Heart right ventricle (tissue), 16 donors: Measurements from ENCODE around the gene ZNF587. TPM values are rescaled to one million over a fixed set of nuclear protein-coding genes. Genes with fewer than 3 reads are reported as not detected.
"Not testable (repeated sequence)": the region's sequence is repeated elsewhere in the genome, so short reads cannot be mapped to it uniquely, and the experiment has no call there.

Experiments used
- ATAC-seq, 8 donors: fragments of 200-7000 bp; cut with Tn5 transposase; one replicate each; pipeline ENCODE4 v1.9.1; 2020; ENCODE audit warnings: mild to moderate bottlenecking in 8 of 8, moderate library complexity in 8 of 8, moderate number of reproducible peaks in 1 of 8
- DNase-seq, 2 donors: peaks; one replicate each; pipeline ENCODE4 v3.0.0-alpha.2; 2020
- H3K27ac ChIP-seq, 10 donors: fragments of 200-600 bp; sonication (generic) in 2 of 10; one replicate each; pipeline versions ENCODE4 v1.5.0 to v1.8.0; 2020 to 2022; ENCODE audit warnings: mild to moderate bottlenecking in 3 of 10
- H3K27me3 ChIP-seq, 7 donors: fragments of 200-600 bp; one replicate each; pipeline ENCODE4 v1.8.0; 2021 to 2022; ENCODE audit warnings: mild to moderate bottlenecking in 2 of 7
- H3K36me3 ChIP-seq, 9 donors: fragments of 200-600 bp; sonication (generic) in 1 of 9; one replicate each; pipeline versions ENCODE4 v1.5.0 to v1.8.0; 2020 to 2022; ENCODE audit warnings: mild to moderate bottlenecking in 2 of 9
- H3K4me1 ChIP-seq, 9 donors: fragments of 200-600 bp; sonication (generic) in 1 of 9; one replicate each; pipeline versions ENCODE4 v1.5.0 to v1.8.0; 2020 to 2022; ENCODE audit warnings: mild to moderate bottlenecking in 4 of 9
- H3K4me3 ChIP-seq, 10 donors: fragments of 200-600 bp; sonication (generic) in 2 of 10; one replicate each; pipeline versions ENCODE4 v1.5.0 to v1.8.0; 2020 to 2022; ENCODE audit warnings: mild to moderate bottlenecking in 7 of 10, moderate library complexity in 2 of 10
- H3K9me3 ChIP-seq, 11 donors: fragments of 200-600 bp in 10 of 11; sonication (generic) in 2 of 11; one replicate each; pipeline versions ENCODE4 v1.5.0 to v1.8.0; 2013 to 2022; ENCODE audit warnings: mild to moderate bottlenecking in 2 of 11, control low read depth in 1 of 11, moderate library complexity in 1 of 11
- WGBS, 2 donors: extraction: QIAGEN DNeasy Blood & Tissue Kit; methylation state at CpG; one replicate each; pipeline ENCODE4 v1.1.7; 2013; ENCODE audit warnings: inconsistent platforms in 1 of 2; 5-methylcytosine and 5-hydroxymethylcytosine counted together
- intact Hi-C, 10 donors: fragments of 100-400 bp; cut with DNase I; formaldehyde crosslinking; loops; one replicate each; pipeline versions ENCODE4 v1.11.1 to v1.14.2; 2022
- polyA plus RNA-seq, 2 donors: library from polyadenylated mRNA; stranded (reverse); fragments of 200-250 nt; gene quantifications; one replicate each; pipeline ENCODE4 v1.2.3, GENCODE V29; 2013
- total RNA-seq, 10 donors: library from RNA; stranded (reverse); fragmentation: NEBNext Ultra II Directional in 3 of 10; extraction: Animal tissue kit (Norgen Biotek cat#: 25700) in 3 of 10; gene quantifications; one replicate each; pipeline versions ENCODE4 v1.2.1 to v1.2.4, GENCODE V29; 2021 to 2023
- TF ChIP-seq, protein P1 (sequence below), 9 donors: fragments of 200-600 bp; sonication (generic) in 2 of 9; IDR thresholded peaks; one replicate each; pipeline versions ENCODE4 v1.5.0 to v1.8.0; 2021 to 2022; ENCODE audit warnings: antibody characterized with exemption in 9 of 9, mild to moderate bottlenecking in 5 of 9, moderate library complexity in 1 of 9
- donor health status: Arrhythmogenic right ventricular cardiomyopathy.
- donor health status: ischemic (EF 13 %, LVEDD 7.1; RV severe dilation, severe dysfunction).
- donor health status: healthy with polysubstance abuse.
- donor health status: DM: no; HTN: yes; CAD: no.
- donor health status: DM: no; HTN: no; CAD: no.
- donor health status: ischemic (EF 25% LVEDD 6.9; RV normal size, moderate dysfunction).
- donor health status: ischemic (EF 25% LVEDD 5.7; RV mildly dilated, moderate dysfunction).
- donor health status: healthy.
- donor health status: DM: yes; HTN: yes; CAD: no.
- donor health status: Ischemic cardiomyopathy.
- donor health status: ischemic (EF 35%, LVEDD 5.7; RV mildly dilated, moderate dysfunction).
- donor health status: nonischemic (EF 11% LVEDD 7.7; RV severe dilation, severe dysfunction).
- donor health status: DM: yes; HTN: yes; CAD: no.
- donor health status: PGD.
- donor health status: ischemic (EF 29% LVEDD 5.4; RV normal size, mild dysfunction).
- donor health status: nonischemic (EF 23%, LVEDD 6.1; RV moderate dilation, normal function).

ZNF587 gene
- total and polyA plus RNA-seq, 12 donors: 4.2 to 39.1 (median 20.0) TPM

DNA sequence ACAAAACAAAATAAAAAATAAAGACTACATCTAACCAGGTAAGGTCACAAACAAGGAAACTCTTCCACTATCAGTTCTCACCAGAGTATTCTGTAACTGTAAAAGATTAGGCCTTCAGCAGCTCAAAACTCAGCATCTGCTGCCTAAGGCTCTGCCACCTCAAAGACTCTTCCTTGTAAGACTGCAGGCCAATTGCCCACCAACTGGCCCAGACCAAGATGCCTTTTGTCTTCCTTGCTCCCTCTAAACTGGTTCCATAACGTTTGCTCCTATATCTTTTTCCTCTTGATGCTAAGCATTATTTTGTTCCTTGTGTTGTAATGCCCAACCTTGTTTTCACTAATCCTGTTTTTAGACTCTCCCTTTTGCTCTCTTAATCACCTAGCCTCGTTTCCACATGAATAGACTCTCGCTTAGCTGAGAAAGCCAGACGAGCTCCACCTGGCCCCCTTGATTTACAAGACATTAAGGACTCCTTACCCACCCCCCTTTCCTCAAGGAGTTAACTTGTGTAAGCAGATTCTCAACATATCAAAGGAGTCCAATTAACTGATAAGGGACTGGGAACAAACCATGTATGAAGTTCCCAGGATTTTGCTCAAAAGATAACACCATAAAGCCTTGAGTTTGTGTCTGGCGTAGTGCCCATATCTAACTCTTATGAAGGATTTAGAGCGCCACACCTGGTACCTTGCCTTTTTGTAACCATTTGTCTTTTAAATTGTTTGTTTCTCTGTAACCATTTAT lies 37.7 kb downstream of the ZNF587 start:
- H3K4me3 ChIP-seq: peak overlapping the region in 9 of 10 donors; percentile 49 to 96 (median 79)
- 12 to 24% methylated on average over 6 of the region's 6 CpGs for WGBS, 2 donors

DNA sequence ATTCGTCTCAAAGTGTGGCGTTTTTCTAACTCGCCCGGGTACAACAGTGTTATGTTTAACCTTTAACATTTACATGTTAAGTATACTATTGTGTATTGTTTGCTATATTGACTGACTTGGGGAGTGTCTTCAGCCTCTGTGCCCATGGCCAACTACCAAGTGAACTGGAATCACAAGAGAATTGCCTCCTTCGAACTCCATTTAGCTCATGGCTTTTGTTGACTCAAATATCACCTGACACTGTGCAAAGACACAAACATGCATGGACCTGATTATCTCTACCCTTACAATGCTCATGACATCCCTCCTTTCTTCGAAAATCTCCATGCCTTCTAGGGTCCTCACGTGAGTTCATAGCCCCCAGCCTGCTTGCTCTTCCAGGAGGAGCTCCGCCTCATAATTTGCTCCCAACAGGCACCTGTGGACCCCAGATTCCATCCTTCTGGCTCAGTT lies 38.5 kb downstream of the ZNF587 start:
- 4 to 11% methylated on average over 8 of the region's 8 CpGs for WGBS, 2 donors

More for the DNA sequence above, 37.7 kb downstream of the ZNF587 start:
- intact Hi-C loops: loop anchor here in 1 of 10 donors (10.0 kb wide), 1 partner anchor 143 kb away; the partner anchor contains the start of gene ZNF776
- H3K27ac ChIP-seq: peak overlapping the region in 4 of 10 donors; percentile 15 to 76 (median 74)
- TF ChIP-seq, protein P1, sequence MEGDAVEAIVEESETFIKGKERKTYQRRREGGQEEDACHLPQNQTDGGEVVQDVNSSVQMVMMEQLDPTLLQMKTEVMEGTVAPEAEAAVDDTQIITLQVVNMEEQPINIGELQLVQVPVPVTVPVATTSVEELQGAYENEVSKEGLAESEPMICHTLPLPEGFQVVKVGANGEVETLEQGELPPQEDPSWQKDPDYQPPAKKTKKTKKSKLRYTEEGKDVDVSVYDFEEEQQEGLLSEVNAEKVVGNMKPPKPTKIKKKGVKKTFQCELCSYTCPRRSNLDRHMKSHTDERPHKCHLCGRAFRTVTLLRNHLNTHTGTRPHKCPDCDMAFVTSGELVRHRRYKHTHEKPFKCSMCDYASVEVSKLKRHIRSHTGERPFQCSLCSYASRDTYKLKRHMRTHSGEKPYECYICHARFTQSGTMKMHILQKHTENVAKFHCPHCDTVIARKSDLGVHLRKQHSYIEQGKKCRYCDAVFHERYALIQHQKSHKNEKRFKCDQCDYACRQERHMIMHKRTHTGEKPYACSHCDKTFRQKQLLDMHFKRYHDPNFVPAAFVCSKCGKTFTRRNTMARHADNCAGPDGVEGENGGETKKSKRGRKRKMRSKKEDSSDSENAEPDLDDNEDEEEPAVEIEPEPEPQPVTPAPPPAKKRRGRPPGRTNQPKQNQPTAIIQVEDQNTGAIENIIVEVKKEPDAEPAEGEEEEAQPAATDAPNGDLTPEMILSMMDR (IDR thresholded peaks at IDR 0.05): no peak
- peaks cover 0 to 35% (median 13%) of the 10 kb centered on the region in 9 donors for H3K4me1 ChIP-seq
- peaks cover 0 to 38% (median 11%) of the 10 kb centered on the region in 9 donors for H3K36me3 ChIP-seq
- peaks cover 0 to 66% (median 0%) of the 10 kb centered on the region in 11 donors for H3K9me3 ChIP-seq
- ATAC-seq (no peak), DNase-seq (no peak)
- H3K27me3 ChIP-seq: no peaks in the 10 kb centered on the region

DNA sequence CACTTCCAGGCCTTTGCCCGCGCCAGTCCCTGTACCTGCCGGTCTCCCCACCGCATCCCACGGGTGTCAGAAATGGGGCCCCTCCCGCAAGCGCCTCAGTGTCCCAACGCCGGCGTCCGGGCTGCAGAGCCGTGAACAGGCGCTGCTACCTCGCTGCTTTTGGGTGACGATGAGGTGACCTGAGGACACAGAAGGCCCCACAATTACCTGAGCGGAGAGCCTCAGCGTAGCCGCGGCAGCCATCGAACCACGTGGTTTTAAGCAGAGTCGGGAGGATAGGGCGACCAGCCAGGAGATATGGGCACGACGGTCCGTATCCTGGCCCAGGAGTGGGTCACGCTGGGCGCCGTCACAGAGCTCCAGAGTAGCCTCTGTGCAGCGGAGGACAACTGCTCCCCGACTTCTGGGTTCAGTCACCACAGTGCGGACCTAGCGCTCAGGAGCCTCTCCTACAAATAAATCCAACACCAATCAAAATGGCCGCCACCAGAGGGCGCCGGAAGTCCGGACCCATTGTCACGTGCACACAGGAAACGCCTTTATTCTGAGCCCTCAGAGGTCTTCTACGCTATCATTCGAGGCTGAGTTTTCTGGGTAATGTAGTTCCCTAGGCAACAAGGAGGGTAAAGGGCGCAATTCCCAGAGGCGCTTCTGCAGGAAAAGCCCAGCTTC lies 39.0 kb downstream of the ZNF587 start, which contains the start of gene ZNF814:
TSS of gene ZNF814 (minus strand) at position 478 of the 672 bp plus-strand sequence. CDS start at position 243, 235 bp downstream.
- Histone ChIP-seq H3K27me3 (no peaks in the 10 kb centered on the region), H3K4me3 (peak within 1 kb of the TSS; percentile 49 to 96 (median 78)), H3K27ac (peak within 1 kb of the TSS in 9 of 10 donors; percentile 69 to 88 (median 76)), H3K4me1 (peaks cover 0 to 35% (median 13%) of the 10 kb centered on the region in 9 donors), H3K9me3 (peaks cover 0 to 55% (median 0%) of the 10 kb centered on the region in 11 donors), H3K36me3 (peaks cover 0 to 29% (median 8%) of the 10 kb centered on the region in 9 donors)
- peak; percentile 92 to 98 (median 96) for ATAC-seq
- WGBS, 2 donors: 0 to 1% methylated on average over 43 of the region's 43 CpGs
- intact Hi-C loops: loop anchor here in 1 of 10 donors (10.0 kb wide), 1 partner anchor 144 kb away; the partner anchor contains the start of gene ZNF776
- TF ChIP-seq, protein P1 (IDR thresholded peaks at IDR 0.05): peak in 8 of 9 donors; percentile 36 to 77 (median 64)
- peak; percentile 81 to 92 for DNase-seq

More for the DNA sequence above, 38.5 kb downstream of the ZNF587 start:
- ATAC-seq (peak in 6 of 8 donors; percentile 2 to 15 (median 4)), DNase-seq (no peak)
- peak overlapping the region; percentile 49 to 96 (median 78) for H3K4me3 ChIP-seq
- intact Hi-C loops: loop anchor here in 1 of 10 donors (10.0 kb wide), 1 partner anchor 143 kb away; the partner anchor contains the start of gene ZNF776
- H3K36me3 ChIP-seq: peaks cover 0 to 32% (median 10%) of the 10 kb centered on the region in 9 donors
- H3K4me1 ChIP-seq: peaks cover 0 to 35% (median 13%) of the 10 kb centered on the region in 9 donors
- TF ChIP-seq, protein P1 (IDR thresholded peaks at IDR 0.05): no peak
- H3K27ac ChIP-seq: peak overlapping the region in 9 of 10 donors; percentile 69 to 88 (median 76)
- peaks cover 0 to 61% (median 0%) of the 10 kb centered on the region in 11 donors for H3K9me3 ChIP-seq
- no peaks in the 10 kb centered on the region for H3K27me3 ChIP-seq

DNA sequence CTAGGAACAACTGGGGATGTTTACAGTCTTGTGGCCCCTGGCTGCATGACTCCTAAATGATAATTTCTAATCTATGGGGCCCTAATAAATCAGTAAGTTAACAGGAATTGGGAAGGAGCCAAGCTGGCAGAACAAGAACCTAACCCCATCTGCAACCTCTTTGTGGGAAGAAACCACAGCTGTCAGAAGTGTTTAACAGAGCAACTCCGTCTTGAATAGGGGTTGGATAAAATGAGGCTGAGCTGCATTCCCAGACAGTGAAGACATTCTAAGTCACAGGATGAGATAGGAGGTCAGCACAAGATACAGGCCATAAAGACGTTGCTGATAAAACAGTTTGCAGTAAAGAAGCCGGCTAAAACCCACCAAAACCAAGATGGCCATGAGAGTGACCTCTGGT lies 41.0 kb downstream of the ZNF587 start:
- intact Hi-C loops: loop anchor here in 2 of 10 donors (10.0 kb wide), 2 partner anchors 136 to 156 kb away; no protein-coding TSS in a partner anchor

More for the DNA sequence above, 41.0 kb downstream of the ZNF587 start:
- H3K4me1 ChIP-seq: peaks cover 0 to 28% (median 13%) of the 10 kb centered on the region in 9 donors
- not testable (repeated sequence) for DNase-seq, H3K27me3 ChIP-seq, H3K27ac ChIP-seq, H3K36me3 ChIP-seq, H3K4me3 ChIP-seq, ATAC-seq
- peaks cover 0 to 36% (median 0%) of the 10 kb centered on the region in 11 donors for H3K9me3 ChIP-seq
- WGBS, 2 donors: 38 to 41% methylated on average over 3 of the region's 3 CpGs
